Neutrophil (primary cell): ENCODE data around the gene ZNF75A.

ENCODE experiments used
- H3K27ac ChIP-seq: fragments of 200-600 bp; sonication (generic); 2 replicates; pipeline ENCODE4 v1.5.1; 2016; ENCODE audit warnings: mild to moderate bottlenecking, moderate library complexity
- H3K27me3 ChIP-seq: fragments of 200-600 bp; sonication (generic); 2 replicates; pipeline ENCODE4 v1.6.0; 2016; ENCODE audit warnings: mild to moderate bottlenecking
- H3K36me3 ChIP-seq: fragments of 200-600 bp; sonication (generic); 2 replicates; pipeline ENCODE4 v1.5.1; 2017
- H3K4me1 ChIP-seq, 2 experiments: fragments of 200-600 bp in 1 of 2; sonication (generic) in 1 of 2; 1 replicate in 1 of 2; 2 replicates in 1 of 2; pipeline versions ENCODE4 v1.5.1 to v1.6.1; 2013 to 2016; ENCODE audit warnings: low read depth in 1 of 2, low read length in 1 of 2, mild to moderate bottlenecking in 1 of 2, moderate library complexity in 1 of 2; ENCODE audit not compliant: control insufficient read depth in 1 of 2, insufficient read depth in 1 of 2
- H3K4me3 ChIP-seq, 2 experiments: fragments of 200-600 bp in 1 of 2; sonication (generic) in 1 of 2; 1 replicate in 1 of 2; 2 replicates in 1 of 2; pipeline ENCODE4 v1.5.1; 2013 to 2016; ENCODE audit warnings: low read depth in 1 of 2, low read length in 1 of 2, mild to moderate bottlenecking in 1 of 2, moderate library complexity in 1 of 2
- H3K9me3 ChIP-seq: fragments of 200-600 bp; sonication (generic); 2 replicates; pipeline ENCODE4 v1.5.1; 2016
- TF ChIP-seq, protein P1 (sequence below): fragments of 200-600 bp; sonication (generic); IDR thresholded peaks from 2 replicates; pipeline ENCODE4 v1.5.1; 2016; ENCODE audit warnings: antibody characterized with exemption

The ZNF75A gene

DNA sequence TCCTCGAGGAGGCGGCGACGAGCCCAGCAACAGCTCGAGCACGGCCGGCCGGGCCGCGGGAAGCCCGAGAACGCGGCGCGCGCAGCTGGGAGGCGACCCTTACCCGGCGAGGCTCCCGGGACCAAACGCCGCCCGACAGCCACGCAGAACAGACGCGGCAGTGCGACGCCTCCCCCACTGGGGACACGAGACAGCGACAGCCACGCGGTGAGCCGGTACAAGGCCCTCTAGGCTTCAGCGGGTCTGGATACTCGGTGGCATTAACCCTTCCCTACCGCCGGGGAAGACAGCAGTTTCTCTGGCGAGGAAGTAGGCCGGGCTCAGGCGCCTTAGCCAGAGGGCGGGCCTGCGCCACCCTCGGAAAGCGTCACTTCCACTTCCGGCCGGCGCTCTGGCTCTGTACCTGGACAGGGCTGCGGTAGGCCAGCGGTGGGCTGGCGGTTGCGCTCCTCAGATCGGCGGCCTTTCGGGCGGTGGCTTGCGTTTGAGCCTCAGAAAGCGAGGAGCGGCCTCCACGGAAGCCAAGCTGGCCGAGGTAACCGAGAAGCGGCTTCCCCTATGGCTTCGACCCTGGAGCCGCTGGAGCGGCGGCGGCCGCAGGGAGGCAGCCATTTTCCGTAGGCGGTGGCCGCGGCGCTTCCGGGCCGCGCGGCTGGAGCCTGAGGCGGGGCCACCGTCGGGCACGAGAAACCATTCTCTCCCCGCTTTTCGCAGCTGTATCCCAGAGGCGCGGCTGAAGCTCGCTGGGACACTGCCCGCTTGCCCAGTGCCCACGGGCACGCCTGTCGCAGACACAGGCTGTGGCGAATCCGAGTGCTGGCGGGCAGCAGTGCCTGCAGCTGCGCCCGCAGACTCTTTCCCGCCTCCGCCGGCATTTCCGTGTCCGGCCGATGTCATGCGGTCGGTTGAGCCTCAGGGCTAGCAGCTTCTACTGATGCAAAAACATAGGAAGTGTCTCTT, at the start of gene ZNF75A, which contains the start of gene TIGD7:
Gene ZNF75A (plus strand): TSS at position 389 of the 960 bp plus-strand sequence. CDS start 2,932 bp downstream, outside the sequence.
Gene TIGD7 (minus strand): TSS at position 322 of the 960 bp plus-strand sequence. CDS start 4,816 bp downstream, outside the sequence.
- peaks cover 12 to 18% of the 10 kb centered on the region in 2 experiments for H3K4me1 ChIP-seq
- TF ChIP-seq, protein P1, sequence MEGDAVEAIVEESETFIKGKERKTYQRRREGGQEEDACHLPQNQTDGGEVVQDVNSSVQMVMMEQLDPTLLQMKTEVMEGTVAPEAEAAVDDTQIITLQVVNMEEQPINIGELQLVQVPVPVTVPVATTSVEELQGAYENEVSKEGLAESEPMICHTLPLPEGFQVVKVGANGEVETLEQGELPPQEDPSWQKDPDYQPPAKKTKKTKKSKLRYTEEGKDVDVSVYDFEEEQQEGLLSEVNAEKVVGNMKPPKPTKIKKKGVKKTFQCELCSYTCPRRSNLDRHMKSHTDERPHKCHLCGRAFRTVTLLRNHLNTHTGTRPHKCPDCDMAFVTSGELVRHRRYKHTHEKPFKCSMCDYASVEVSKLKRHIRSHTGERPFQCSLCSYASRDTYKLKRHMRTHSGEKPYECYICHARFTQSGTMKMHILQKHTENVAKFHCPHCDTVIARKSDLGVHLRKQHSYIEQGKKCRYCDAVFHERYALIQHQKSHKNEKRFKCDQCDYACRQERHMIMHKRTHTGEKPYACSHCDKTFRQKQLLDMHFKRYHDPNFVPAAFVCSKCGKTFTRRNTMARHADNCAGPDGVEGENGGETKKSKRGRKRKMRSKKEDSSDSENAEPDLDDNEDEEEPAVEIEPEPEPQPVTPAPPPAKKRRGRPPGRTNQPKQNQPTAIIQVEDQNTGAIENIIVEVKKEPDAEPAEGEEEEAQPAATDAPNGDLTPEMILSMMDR: peak; percentile 39
- peak within 1 kb of the TSS; percentile 87 to 95 for H3K4me3 ChIP-seq
- H3K27me3 ChIP-seq: no peaks in the 10 kb centered on the region
- H3K36me3 ChIP-seq: peaks cover 9% of the 10 kb centered on the region
- peak within 1 kb of the TSS; percentile 89 for H3K27ac ChIP-seq
- H3K9me3 ChIP-seq: peaks cover 6% of the 10 kb centered on the region

- TF ChIP-seq, protein P1: no peak
- H3K4me1 ChIP-seq: peaks cover 89 to 100% of the 10 kb centered on the region in 2 experiments
- no peaks in the 10 kb centered on the region for H3K27me3 ChIP-seq
- peaks cover 32% of the 10 kb centered on the region for H3K36me3 ChIP-seq
- H3K27ac ChIP-seq: peak within 1 kb of the TSS; percentile 97
- H3K9me3 ChIP-seq: no peaks in the 10 kb centered on the region
- peak within 1 kb of the TSS; percentile 83 to 91 for H3K4me3 ChIP-seq
These were observed 49.0 kb upstream of the ZNF75A start, which contains the start of gene MEFV for GRCh38 chr16:3256146-3256865. Gene MEFV (minus strand): TSS chr16:3256633. CDS start chr16:3256587, 46 bp downstream.

GRCh38 chr16:3256866-3257465, 48.3 kb upstream of the ZNF75A start:
- peaks cover 27% of the 10 kb centered on the region for H3K36me3 ChIP-seq
- H3K4me3 ChIP-seq: peak overlapping the region; percentile 83 to 91
- no peaks in the 10 kb centered on the region for H3K9me3 ChIP-seq
- H3K4me1 ChIP-seq: peaks cover 91 to 100% of the 10 kb centered on the region in 2 experiments
- TF ChIP-seq, protein P1: no peak
- H3K27ac ChIP-seq: peak overlapping the region; percentile 97
- H3K27me3 ChIP-seq: no peaks in the 10 kb centered on the region

GRCh38 chr16:3259836-3260235, 45.5 kb upstream of the ZNF75A start:
- H3K27ac ChIP-seq: peak overlapping the region; percentile 97
- H3K9me3 ChIP-seq: no peaks in the 10 kb centered on the region
- peak overlapping the region; percentile 83 to 91 for H3K4me3 ChIP-seq
- peaks cover 88 to 89% of the 10 kb centered on the region in 2 experiments for H3K4me1 ChIP-seq
- TF ChIP-seq, protein P1: no peak
- H3K27me3 ChIP-seq: no peaks in the 10 kb centered on the region
- peaks cover 2% of the 10 kb centered on the region for H3K36me3 ChIP-seq

- Histone ChIP-seq H3K9me3 (no peaks in the 10 kb centered on the region), H3K27ac (peak overlapping the region; percentile 97), H3K4me1 (peaks cover 89 to 93% of the 10 kb centered on the region in 2 experiments), H3K36me3 (peaks cover 22% of the 10 kb centered on the region), H3K4me3 (peak overlapping the region; percentile 78 to 89), H3K27me3 (no peaks in the 10 kb centered on the region)
- TF ChIP-seq, protein P1: no peak
These were observed 42.8 kb upstream of the ZNF75A start for GRCh38 chr16:3262517-3262916.
